HL-60 (cell line): ENCODE results near the gene CDYL.

ENCODE experiments used
- DNase-seq, 2 experiments: peaks; one replicate each; pipeline ENCODE4 v3.0.0-alpha.2; 2010 to 2020; ENCODE audit warnings: low read depth in 1 of 2, low spot score in 1 of 2
- H3K27ac ChIP-seq: fragments of 250-450 bp; sonication (Bioruptor Pico); replicated peaks from 2 replicates; pipeline ENCODE4 v1.5.1; 2020; ENCODE audit warnings: mild to moderate bottlenecking, moderate library complexity
- H3K27me3 ChIP-seq: fragments of 250-450 bp; sonication (Bioruptor Pico); 2 replicates; pipeline ENCODE4 v1.5.1; 2021; ENCODE audit warnings: mild to moderate bottlenecking, moderate library complexity; ENCODE audit not compliant: insufficient read depth, poor library complexity, severe bottlenecking
- H3K4me3 ChIP-seq: replicated peaks from 2 replicates; pipeline ENCODE4 v1.5.1; 2011; ENCODE audit warnings: mild to moderate bottlenecking, control low read depth, low read length; ENCODE audit not compliant: insufficient read depth
- GABPA ChIP-seq: IDR thresholded peaks from 2 replicates; pipeline ENCODE4 v1.6.1; 2012; ENCODE audit warnings: low read depth
- POLR2AphosphoS5 ChIP-seq: IDR thresholded peaks from 2 replicates; pipeline ENCODE4 v1.6.1; 2012; ENCODE audit warnings: low read depth
- REST ChIP-seq: IDR thresholded peaks from 2 replicates; pipeline ENCODE4 v1.6.1; 2012; ENCODE audit warnings: low read depth; ENCODE audit not compliant: insufficient replicate concordance
- SPI1 ChIP-seq: IDR thresholded peaks from 2 replicates; pipeline ENCODE4 v1.6.1; 2012; ENCODE audit warnings: low read depth, mild to moderate bottlenecking, borderline replicate concordance
- TF ChIP-seq, protein P1 (sequence below): IDR thresholded peaks from one replicate; pipeline ENCODE4 v1.5.1; 2011; ENCODE audit warnings: low read length, control low read depth, inconsistent platforms; ENCODE audit not compliant: insufficient read depth

CDYL gene

GRCh38 chr6:4879741-4880275 lies 103.6 kb downstream of the CDYL start:
- TF ChIP-seq, protein P1, sequence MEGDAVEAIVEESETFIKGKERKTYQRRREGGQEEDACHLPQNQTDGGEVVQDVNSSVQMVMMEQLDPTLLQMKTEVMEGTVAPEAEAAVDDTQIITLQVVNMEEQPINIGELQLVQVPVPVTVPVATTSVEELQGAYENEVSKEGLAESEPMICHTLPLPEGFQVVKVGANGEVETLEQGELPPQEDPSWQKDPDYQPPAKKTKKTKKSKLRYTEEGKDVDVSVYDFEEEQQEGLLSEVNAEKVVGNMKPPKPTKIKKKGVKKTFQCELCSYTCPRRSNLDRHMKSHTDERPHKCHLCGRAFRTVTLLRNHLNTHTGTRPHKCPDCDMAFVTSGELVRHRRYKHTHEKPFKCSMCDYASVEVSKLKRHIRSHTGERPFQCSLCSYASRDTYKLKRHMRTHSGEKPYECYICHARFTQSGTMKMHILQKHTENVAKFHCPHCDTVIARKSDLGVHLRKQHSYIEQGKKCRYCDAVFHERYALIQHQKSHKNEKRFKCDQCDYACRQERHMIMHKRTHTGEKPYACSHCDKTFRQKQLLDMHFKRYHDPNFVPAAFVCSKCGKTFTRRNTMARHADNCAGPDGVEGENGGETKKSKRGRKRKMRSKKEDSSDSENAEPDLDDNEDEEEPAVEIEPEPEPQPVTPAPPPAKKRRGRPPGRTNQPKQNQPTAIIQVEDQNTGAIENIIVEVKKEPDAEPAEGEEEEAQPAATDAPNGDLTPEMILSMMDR: no peak
- TF ChIP-seq POLR2AphosphoS5 (no peak), SPI1 (no peak), GABPA (no peak), REST (no peak)
- H3K27me3 ChIP-seq: no peaks in the 10 kb centered on the region
- H3K4me3 ChIP-seq: no peak overlapping the region
- H3K27ac ChIP-seq: no peak overlapping the region
- DNase-seq: no peak

- H3K4me3 ChIP-seq: no peak overlapping the region
- H3K27me3 ChIP-seq: no peaks in the 10 kb centered on the region
- no peak for DNase-seq
- TF ChIP-seq GABPA: no peak
- no peak for TF ChIP-seq POLR2AphosphoS5
- no peak overlapping the region for H3K27ac ChIP-seq
These were observed 104.2 kb downstream of the CDYL start for GRCh38 chr6:4880363-4880762.

GRCh38 chr6:4883298-4883697 lies 107.1 kb downstream of the CDYL start:
- Histone ChIP-seq H3K27ac (no peak overlapping the region), H3K27me3 (no peaks in the 10 kb centered on the region), H3K4me3 (no peak overlapping the region)
- TF ChIP-seq SPI1 (no peak), GABPA (no peak), REST (no peak), POLR2AphosphoS5 (no peak)
- TF ChIP-seq, protein P1: no peak
- DNase-seq: no peak

- no peak overlapping the region for H3K27ac ChIP-seq
- no peaks in the 10 kb centered on the region for H3K27me3 ChIP-seq
- H3K4me3 ChIP-seq: no peak overlapping the region
- DNase-seq: no peak
- TF ChIP-seq, protein P1: no peak
- TF ChIP-seq POLR2AphosphoS5: no peak
- TF ChIP-seq SPI1: no peak
- TF ChIP-seq GABPA: no peak
These were observed 108.6 kb downstream of the CDYL start for GRCh38 chr6:4884646-4885340.
